Cardiac muscle cell (in vitro differentiated cells and primary cell): ENCODE results near the gene TRMT13. TPM values are rescaled to one million over a fixed set of nuclear protein-coding genes. Genes with fewer than 3 reads are reported as not detected.

Experiments used
- DNase-seq, 2 donors: peaks; one replicate each; pipeline versions ENCODE4 v3.0.0 to v3.0.0-alpha.2; 2010 to 2017; ENCODE audit warnings: low read depth in 1 of 2, low spot score in 1 of 2
- H3K27ac ChIP-seq: fragments of 200-600 bp; sonication (generic); 2 replicates; pipeline ENCODE4 v1.5.1; 2016
- H3K27me3 ChIP-seq: fragments of 200-600 bp; sonication (generic); 2 replicates; pipeline ENCODE4 v1.6.0; 2016; ENCODE audit warnings: control low read depth
- H3K36me3 ChIP-seq: fragments of 200-600 bp; sonication (generic); 2 replicates; pipeline ENCODE4 v1.5.1; 2016; ENCODE audit warnings: control low read depth
- H3K4me1 ChIP-seq: fragments of 200-600 bp; sonication (generic); 2 replicates; pipeline ENCODE4 v1.8.1; 2017; ENCODE audit warnings: low read depth, mild to moderate bottlenecking, mixed run types
- H3K4me3 ChIP-seq: fragments of 200-600 bp; sonication (generic); 2 replicates; pipeline ENCODE4 v1.5.1; 2016; ENCODE audit warnings: mild to moderate bottlenecking
- H3K9me3 ChIP-seq: fragments of 200-600 bp; sonication (generic); 2 replicates; pipeline ENCODE4 v1.5.1; 2017; ENCODE audit warnings: low read depth, mild to moderate bottlenecking, control low read depth
- CTCF ChIP-seq: IDR thresholded peaks from 2 replicates; pipeline ENCODE4 v1.5.1; 2012; ENCODE audit warnings: low read depth, mild to moderate bottlenecking, low read length
- polyA plus RNA-seq: library from polyadenylated mRNA; unstranded; fragments of >200 nt; fragmentation: Nextera tagmentation; extraction: Ambion mirVana; gene quantifications from 2 replicates; pipeline ENCODE4 v1.2.1, GENCODE V29; 2016
- total RNA-seq: library from RNA; depleted of rRNA; stranded (reverse); fragments of >200 nt; gene quantifications from 2 replicates; pipeline ENCODE4 v1.2.3, GENCODE V29; 2016

TRMT13 gene
- total and polyA plus RNA-seq, 2 experiments from 2014 or later = 15.0 to 15.8 TPM

DNA sequence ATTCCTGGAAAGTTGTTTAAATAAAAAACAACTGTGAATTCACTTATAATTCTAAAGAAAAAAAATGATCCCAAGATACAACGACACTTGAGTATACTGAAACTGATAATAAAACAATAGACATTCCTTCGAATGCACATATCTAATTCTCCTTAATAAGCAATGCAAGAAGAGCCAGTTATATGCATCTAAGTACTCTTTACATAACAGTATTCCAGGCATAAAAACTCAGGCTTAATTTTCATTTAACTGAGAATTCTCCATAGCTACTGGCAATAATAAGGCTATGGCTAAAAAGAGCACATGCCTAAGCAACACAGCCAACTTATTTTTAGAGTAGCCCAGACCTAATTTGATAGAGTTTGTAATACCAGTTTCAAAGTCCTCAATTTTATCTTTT lies 31.4 kb upstream of the TRMT13 start:
- H3K9me3 ChIP-seq = no peaks in the 10 kb centered on the region
- no peak overlapping the region for H3K27ac ChIP-seq
- H3K4me3 ChIP-seq = no peak overlapping the region
- H3K27me3 ChIP-seq = no peaks in the 10 kb centered on the region
- DNase-seq = no peak
- H3K36me3 ChIP-seq = peaks cover 7% of the 10 kb centered on the region
- no peak for TF ChIP-seq CTCF
- H3K4me1 ChIP-seq = no peaks in the 10 kb centered on the region

- Histone ChIP-seq H3K4me3 (no peak overlapping the region), H3K36me3 (peaks cover 6% of the 10 kb centered on the region), H3K4me1 (no peaks in the 10 kb centered on the region), H3K27me3 (no peaks in the 10 kb centered on the region), H3K27ac (no peak overlapping the region), H3K9me3 (no peaks in the 10 kb centered on the region)
- DNase-seq = no peak
- TF ChIP-seq CTCF = no peak
Measured at GRCh38 chr1:100107696-100108095, 25.3 kb upstream of the TRMT13 start.

DNA sequence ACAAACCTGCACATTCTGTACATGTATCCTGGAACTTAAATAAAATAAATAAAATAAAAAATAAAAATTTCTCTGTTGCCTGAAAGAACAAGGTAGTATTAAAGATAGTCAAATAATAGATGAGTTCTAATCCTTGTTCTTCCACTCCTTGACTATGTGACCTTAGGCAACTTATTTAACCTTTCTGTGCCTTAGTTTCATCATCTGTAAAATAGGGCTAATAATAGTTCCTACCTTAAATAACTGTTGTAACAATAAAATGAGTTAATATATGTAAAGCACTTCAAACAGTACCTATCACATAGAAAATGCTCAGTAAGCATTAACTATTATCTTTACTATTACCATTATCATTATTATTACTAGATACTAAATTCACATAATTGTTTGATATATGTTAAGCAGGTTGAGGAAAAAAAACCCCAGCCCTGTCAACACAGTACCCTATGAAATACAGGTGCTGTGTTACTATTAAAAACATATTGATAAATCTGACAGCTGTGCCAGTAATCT lies 23.4 kb upstream of the TRMT13 start:
- H3K36me3 ChIP-seq = no peaks in the 10 kb centered on the region
- no peak for DNase-seq
- H3K27me3 ChIP-seq = no peaks in the 10 kb centered on the region
- no peak for TF ChIP-seq CTCF
- no peaks in the 10 kb centered on the region for H3K4me1 ChIP-seq
- H3K27ac ChIP-seq = no peak overlapping the region
- no peak overlapping the region for H3K4me3 ChIP-seq
- H3K9me3 ChIP-seq = no peaks in the 10 kb centered on the region

GRCh38 chr1:100115524-100115923 lies 17.4 kb upstream of the TRMT13 start:
- Histone ChIP-seq H3K36me3 (no peaks in the 10 kb centered on the region), H3K4me1 (no peaks in the 10 kb centered on the region), H3K4me3 (no peak overlapping the region), H3K27ac (no peak overlapping the region), H3K9me3 (no peaks in the 10 kb centered on the region), H3K27me3 (no peaks in the 10 kb centered on the region)
- DNase-seq = no peak
- no peak for TF ChIP-seq CTCF

DNA sequence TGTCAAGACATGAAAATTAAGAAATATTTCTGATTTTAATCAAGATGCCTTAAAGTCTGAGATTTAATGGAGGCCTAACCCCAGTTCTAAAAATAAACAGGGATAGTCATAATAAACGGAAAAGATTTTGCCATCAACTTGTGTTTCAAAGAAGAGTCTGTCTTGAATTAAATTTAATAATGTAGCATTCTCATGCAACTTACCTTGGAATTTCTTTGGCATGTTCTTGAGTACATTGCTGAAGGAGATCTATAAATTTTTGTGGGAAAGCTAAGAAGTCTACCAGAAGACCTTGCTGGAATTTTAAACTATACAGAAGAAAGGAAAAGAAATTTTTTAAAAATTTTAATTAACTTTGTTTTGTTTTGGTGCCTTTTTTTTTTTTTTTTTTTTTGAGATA lies 10.8 kb upstream of the TRMT13 start:
- Histone ChIP-seq H3K9me3 (no peaks in the 10 kb centered on the region), H3K4me1 (peaks cover 6% of the 10 kb centered on the region), H3K27me3 (no peaks in the 10 kb centered on the region), H3K27ac (no peak overlapping the region), H3K4me3 (no peak overlapping the region), H3K36me3 (no peaks in the 10 kb centered on the region)
- no peak for DNase-seq
- TF ChIP-seq CTCF = no peak

DNA sequence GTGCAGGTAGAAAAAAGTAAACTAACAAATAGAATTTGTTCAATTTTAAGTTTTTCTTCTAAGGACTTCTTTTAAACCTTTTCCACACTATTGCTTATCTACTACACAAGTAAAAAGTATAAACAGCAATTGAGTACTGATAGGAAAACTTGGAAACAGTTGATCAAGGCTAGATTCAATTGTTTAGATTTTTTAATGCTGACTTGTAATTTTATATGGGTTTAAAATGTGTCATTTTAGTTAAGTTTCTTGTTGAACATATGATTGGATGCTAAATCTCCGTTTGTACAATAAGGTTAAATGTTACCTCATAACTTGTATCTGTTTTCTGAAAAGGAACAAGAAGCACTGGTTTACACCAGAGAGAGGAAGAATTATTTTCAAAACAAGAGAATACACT lies 5.7 kb upstream of the TRMT13 start:
- Histone ChIP-seq H3K27me3 (no peaks in the 10 kb centered on the region), H3K4me1 (peaks cover 6% of the 10 kb centered on the region), H3K36me3 (no peaks in the 10 kb centered on the region), H3K4me3 (no peak overlapping the region), H3K27ac (no peak overlapping the region), H3K9me3 (no peaks in the 10 kb centered on the region)
- no peak for DNase-seq
- TF ChIP-seq CTCF = no peak
